GM10847 (cell line): Measurements from ENCODE around the gene LARGE1.

Experiments used
- POLR2A ChIP-seq: IDR thresholded peaks from 2 replicates; pipeline ENCODE4 v1.6.1; 2011; ENCODE audit not compliant: insufficient read length; ENCODE audit errors: extremely low read depth

The LARGE1 gene

DNA sequence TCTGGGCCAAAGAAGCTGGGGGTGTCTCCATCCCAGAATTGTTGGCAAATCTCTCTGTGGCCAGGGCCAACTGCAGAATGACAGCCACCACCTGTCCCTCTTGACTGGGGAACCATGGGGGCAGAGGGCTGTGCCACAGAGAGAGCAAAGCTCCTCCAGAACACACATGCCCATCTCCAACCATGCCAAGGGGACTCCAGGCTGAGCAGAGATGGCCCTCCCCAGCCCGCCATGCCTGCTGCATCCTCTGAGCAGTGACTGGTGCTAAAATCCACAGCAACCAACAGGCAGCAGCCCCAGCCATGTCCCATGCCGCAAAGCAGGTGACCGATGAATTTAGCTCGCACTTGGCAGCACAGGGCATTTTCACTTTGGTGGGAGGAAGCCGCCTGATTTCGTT is 45.0 kb downstream of the LARGE1 start:
- no peak for TF ChIP-seq POLR2A

DNA sequence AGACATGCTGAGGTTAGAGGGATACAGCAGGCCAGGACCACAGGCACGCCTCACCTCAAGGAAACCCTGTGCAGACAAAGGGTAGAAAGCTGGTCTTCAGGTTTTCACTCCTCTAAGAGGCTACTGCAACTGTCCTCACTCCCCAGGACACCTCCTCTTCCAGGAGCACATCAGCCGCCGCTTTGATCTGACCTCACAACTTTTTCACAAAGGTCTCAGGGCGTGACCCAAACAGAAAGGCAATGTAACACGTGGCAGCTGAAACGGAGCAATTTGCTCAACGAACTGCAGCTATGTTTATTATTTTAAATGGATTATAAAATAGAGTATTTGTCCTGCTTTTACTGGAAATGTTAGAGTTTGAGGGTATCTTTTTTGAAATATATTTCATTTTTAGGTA is 46.1 kb downstream of the LARGE1 start:
- no peak for TF ChIP-seq POLR2A

DNA sequence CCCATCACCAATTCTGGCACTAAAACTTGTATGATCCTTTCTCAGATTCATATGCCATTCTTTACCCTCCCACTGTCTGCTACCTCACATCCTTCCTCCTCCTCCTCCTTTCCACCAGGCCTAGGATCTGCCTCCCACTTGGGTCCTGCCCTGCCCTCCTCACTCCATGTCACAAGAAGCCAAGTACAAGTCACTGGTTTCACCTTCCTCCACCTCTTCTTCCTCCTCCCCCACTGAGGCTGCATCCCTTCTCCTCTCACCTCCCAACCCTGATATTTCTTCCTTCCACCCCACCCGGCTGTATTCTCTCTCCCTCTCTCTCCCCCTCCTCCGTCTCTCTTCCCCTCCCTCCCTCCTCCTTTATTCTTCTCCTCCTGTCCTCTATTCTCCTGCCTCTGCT is 46.6 kb downstream of the LARGE1 start:
- TF ChIP-seq POLR2A = no peak

DNA sequence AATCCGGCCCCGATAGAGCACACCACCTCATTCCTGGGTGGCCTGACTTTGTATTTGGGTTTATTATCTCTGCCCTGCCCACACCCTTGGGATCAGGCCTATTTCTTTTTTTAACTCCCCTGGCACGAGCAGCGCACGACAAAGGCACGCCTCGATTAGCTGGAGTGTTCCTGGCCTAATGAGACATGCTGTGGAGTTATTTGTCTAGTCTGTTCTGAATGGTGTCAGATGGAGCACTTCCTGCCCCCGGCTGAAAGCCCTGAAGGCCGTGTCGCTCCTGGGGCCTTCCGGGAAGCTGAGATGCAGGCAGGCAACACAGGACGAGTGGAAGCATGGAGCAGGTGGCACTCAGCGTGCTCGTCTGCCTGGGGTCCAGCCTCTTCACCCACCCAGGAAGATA is 47.1 kb downstream of the LARGE1 start:
- TF ChIP-seq POLR2A = no peak

DNA sequence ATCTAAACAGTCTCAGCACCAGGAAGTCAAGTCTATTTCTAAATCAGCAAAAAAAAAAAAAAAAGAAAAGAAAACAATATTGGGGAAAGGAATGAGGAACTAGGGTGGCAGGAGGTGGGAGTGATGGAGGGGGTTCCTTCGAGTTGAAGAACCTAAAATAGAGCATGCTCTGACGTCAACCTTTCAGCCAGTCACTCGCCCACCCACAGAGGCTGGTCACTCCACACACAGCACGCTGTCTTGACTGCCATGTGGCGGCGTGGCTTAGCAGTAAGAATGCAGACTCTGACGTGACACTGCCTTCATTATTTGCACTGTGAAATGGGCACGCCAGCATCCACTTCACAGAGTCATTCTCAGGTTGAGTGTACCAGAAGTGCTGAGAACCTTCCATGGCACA is 48.3 kb downstream of the LARGE1 start:
- TF ChIP-seq POLR2A = no peak

DNA sequence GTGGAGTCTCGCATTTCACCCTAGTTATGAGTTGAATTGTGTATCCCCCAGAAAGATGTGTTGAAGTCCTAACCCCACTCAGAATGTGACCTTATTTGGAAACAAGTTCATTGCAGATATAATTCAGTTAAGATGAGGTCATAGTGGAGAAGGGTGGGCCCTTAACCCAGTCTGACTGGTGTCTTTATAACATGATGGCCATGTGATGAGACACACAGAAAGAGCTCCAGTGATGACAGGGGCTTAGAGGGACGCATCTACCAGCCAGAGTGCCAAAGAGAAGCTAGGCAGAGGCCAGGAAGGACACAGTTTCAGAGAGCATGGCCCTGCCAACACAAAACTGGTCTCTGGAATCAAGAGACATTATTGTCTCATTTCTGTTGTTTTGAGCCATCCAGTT is 50.3 kb downstream of the LARGE1 start:
- no peak for TF ChIP-seq POLR2A

DNA sequence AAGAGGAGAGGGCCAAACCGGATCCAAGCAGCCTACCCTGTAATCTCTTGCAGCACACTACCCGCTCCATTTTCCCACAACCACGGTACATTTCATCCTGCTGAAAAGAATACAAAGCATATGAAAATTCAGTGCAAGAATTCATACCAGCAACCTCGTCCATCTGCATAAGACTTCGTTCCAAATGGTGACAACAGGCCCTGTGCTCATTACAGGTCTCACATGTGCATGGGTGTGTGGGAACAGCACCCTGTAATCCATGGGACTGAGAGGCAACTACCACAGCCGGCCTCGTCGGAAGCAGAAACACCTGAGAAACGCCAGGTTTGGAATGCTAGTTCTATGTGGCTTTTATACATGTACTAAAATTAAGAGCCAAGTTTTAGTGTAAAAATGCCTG is 52.3 kb downstream of the LARGE1 start:
- no peak for TF ChIP-seq POLR2A

DNA sequence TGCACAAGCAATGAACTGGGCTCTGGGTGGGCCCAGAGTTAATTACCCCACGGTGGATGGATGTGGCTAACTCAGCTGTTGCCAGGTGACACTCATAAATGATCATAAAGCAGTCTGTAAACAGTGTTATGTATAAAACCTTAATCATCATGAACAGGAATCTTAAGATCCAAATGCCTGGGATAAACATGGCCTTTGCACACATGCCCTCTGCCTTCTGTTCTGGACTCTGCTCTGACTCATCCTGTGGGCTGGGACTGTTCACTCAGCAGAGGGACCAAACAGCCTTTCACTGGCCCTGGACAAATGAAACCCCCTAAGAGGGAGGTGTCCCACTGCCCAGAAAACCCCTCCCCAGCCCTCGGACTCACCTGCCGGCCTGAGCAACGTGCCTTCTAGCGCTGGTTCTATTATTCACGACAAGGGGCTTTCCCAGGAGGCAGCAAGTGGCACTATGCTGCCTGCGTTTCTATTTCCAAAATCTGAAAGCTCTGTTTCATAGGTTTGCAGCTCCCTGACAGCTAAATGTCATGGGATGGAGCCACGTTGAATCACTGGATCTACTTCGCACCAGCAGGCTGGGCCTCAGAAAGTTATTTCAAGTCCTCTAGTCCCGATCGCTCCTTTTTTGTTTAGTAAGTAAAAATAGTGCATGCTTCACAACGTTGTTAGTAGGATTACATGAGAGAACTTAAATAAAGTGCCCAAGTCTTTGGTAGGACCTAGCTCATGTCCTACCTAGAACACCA is 53.0 kb downstream of the LARGE1 start:
- no peak for TF ChIP-seq POLR2A

DNA sequence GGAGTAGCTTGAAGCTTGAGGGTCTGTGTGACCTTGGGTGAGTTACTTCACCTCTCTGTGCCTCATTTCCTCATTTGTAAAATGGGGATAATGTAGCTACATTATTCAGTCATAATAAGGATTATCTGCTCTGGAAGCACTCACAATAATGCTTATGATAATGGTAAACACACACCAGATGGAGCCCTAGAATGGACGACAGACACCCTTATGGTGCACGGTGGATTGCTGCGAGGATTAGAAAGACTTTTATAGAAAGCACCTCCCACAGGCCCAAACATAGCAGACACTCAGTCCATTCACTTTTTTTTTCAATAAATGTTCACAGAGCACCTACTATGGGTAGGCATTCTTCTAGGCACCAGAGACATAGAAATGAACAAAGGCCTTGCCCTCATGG is 53.8 kb downstream of the LARGE1 start:
- TF ChIP-seq POLR2A = no peak

DNA sequence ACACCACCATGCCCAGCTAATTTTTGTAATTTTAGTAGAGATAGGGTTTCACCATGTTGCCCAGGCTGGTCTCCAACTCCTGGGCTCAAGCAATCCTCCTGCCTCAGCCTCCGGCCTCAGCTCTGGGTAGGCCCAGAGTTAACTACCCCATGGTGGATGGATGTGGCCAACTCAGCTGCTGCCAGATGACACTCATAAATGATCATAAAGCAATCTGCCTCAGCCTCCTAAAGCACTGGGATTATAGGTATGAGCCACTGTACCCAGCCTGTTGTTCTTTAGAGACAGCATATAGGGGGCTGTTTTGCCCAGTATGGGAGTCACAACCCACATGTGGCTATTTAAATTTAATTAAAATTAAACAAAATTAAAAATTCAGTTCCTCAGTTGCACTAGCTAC is 54.3 kb downstream of the LARGE1 start:
- TF ChIP-seq POLR2A = no peak

DNA sequence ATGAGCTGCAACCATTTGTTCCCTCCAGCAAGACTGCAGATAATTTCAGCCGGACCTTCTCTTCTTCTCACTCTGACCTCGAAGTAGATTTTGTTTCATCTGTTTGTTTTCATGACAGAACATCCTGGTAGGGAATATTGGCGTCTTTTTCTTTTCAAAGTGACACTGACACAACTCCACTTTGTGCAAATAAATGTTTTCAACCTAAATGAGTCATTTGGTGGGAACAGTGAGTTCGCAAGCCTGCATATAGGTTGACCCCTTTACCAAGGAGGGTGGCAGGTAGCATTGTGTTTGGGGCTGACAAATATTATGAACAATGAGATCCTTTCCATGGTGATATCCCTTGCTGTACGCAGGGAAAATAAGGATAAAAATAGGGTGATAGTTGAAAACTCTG is 55.0 kb downstream of the LARGE1 start:
- TF ChIP-seq POLR2A = no peak

DNA sequence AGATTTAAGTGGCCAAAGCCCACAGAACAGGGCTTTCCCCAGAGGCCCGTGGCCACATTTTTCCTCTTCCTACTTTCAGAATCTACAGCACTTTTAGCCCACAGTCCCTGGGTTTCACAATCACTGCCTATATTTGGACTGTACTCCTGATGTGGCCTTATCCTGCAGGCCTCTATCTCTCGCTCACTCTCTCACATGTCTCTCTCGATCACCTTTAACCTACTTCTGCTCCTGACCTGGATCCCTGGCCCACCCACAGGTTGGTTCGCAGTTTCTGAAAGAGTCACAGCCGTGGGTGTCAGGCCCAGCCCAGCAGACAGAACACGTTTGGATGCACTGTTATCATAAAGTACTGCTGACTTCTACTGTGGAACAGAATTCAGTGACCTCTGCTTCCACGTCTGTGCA is 55.5 kb downstream of the LARGE1 start:
- TF ChIP-seq POLR2A = no peak

DNA sequence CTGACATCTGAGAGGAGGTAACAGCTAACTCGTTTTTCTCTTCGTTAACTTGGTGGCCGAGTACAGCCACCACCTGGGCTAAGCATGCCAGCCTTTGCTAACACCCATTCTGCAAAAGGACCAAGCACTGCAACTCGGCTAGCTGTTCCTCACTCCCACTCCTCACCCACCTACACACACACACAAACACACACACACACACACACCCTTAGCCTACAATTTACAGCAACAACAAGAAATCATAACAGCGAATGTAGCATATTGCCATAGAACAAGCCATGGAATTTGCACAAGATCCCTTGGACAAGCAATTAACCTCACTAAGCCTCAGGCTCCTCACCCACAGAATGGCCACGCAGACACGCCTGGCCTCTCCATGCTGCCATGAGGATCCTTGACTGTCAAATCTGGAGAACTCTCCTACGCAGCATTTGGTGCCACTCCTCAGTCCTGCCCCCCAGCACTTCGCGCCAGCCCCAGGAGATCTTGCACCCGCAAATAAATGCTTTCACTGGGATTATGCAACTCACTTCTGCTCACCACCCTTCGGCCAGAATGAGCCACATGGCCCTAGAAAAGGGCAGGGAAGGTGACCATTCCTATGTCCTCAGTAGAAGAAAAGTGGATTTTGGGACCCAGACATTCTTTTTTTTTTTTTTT is 58.9 kb downstream of the LARGE1 start:
- TF ChIP-seq POLR2A = no peak

DNA sequence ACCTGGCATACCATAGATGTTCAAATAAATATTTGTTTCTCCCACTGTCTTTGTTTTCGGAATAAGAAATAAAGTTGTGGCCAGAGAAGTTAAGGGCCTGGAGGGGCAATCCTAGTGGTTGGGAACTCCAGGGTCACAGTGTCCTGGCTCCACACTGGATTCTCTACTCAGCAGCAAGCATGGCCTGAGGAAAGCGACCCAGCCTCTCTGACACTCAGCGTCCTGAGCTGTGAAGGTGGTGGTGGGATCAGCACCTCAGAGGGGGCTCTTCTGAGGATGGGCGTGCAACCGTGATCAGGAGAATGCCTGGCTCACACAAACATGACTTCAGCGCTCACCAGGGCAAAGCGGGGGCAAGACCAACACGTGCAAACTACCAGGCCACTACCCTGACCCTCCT is 59.9 kb downstream of the LARGE1 start:
- TF ChIP-seq POLR2A = no peak

DNA sequence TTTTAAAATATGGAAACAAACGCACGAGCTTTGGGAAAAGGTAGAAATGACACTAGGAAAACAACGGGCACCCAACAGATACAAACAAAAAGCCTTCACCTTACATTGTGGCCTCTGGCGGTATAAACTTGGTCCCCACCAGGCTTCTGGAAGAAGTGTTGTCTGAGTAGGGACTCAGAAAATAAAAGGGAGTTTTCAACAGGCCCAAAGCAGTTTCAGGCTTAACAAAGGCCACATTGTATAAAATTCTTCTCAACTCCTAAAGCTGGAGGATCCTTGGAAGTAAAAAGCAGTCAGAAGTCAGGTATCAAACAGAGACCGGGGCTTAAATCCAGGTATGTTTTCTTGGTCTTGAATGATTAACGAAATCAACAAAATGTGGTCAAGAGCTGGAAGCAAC is 61.0 kb downstream of the LARGE1 start:
- TF ChIP-seq POLR2A = no peak

DNA sequence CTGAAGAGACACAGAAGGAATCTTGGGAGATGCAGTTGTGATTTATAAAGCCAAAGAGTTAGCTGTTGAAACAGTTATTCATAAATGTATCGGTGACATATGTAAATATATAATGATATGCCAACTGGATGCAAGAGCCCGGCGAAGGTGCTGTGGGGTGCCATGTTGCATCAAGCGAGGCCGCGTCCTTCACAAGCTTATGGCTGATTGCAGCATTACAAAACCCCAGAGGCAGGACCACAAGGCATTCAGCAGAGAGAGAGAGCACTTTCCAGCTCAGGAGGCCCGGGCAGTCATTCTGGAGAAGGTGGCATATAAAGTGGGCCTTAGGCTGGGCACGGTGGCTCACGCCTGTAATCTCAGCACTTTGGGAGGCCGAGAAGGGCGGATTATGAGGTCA is 65.6 kb downstream of the LARGE1 start:
- no peak for TF ChIP-seq POLR2A

DNA sequence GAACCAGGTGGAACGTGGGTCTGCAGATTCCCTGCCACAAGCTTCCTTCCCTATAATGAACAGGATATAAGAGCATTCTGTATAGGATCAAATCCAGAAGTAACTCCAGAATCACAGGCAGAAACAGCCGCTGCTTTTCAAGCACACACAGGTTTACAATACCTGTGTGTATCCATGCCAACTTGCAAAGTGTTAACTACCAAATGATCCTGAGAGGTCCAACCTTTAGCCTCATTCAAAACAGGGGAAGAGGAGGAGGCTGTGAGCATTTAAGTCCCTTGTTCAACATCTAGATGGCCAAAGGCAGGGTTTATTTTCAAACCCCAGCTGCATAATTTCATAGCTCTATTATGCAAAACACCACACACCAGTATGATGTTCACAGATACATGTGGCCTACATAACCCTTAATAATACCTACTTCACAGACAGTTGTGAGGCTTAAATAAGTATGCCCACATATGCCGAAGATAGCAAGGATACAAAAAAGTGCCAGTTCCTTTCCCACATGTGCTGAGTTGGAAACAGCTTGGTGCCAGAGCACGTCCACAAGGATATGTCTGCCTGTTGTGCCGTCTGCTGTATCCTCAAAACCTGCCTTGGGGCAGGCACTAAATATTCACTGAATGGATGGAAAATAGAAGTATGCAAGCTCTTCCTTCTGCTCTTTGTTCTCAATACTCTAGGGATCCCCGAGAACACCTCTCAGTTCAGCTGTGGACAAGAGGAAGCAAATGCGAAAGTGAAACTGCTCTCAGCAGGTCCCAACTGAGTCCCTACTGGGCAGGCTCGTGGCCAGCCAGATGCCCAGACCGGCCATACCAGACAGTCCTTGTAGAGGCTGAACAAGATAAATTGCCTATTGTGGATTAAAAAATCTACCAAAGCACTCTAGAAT is 66.8 kb downstream of the LARGE1 start:
- no peak for TF ChIP-seq POLR2A
